DMS153 treated with DMSO at 0.1 percent for 48 hours (cell line): ENCODE measurements around the gene EMID1.
A peak's percentile ranks its signal among the peaks of the same experiment; 100 is the strongest.
"Not testable (repeated sequence)": the region's sequence is repeated elsewhere in the genome, so short reads cannot be mapped to it uniquely, and the experiment has no call there.

Source experiments
- DNase-seq: peaks from one replicate; lab custom pipeline; 2025; ENCODE audit not compliant: unreplicated experiment; lab: John Stamatoyannopoulos, UW

Gene EMID1

DNA sequence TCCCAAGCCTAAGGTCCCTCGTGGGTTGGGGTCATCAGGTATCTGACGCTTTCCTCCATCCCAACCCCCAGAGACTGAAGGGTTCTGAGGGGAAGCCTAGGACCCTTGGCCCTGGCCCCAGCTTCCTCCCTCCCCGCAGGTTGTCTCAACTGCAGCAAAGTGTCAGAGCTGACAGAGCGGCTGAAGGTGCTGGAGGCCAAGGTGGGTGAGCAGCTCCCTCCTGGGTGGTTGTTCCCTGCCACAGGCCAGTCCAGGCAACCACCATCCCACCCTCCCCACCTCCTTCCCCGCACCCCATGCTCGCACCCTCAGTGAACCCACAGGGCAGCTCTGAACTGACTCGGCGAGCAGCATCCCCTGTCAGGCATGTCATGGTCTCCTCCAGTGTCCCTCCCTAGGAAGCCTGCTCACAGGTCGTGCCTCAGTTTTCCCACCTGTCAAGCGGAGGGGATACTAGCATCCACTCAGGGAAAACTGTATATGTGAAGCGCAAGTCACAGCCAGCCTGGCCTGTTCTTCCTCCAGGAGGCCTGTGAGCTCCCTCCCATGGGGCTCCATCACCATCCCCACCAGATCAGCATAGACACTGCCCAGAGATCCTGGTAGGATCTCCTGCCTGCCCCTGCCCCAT is 20.8 kb downstream of the EMID1 start:
- no peak for DNase-seq

GRCh38 chr22:29230972-29231875 is 25.5 kb downstream of the EMID1 start:
- no peak for DNase-seq

- DNase-seq: no peak
Measured at GRCh38 chr22:29231971-29232959, 26.6 kb downstream of the EMID1 start.

GRCh38 chr22:29233277-29233877 is 27.7 kb downstream of the EMID1 start:
- no peak for DNase-seq

GRCh38 chr22:29240481-29240880 is 34.8 kb downstream of the EMID1 start:
- not testable (repeated sequence) for DNase-seq

DNA sequence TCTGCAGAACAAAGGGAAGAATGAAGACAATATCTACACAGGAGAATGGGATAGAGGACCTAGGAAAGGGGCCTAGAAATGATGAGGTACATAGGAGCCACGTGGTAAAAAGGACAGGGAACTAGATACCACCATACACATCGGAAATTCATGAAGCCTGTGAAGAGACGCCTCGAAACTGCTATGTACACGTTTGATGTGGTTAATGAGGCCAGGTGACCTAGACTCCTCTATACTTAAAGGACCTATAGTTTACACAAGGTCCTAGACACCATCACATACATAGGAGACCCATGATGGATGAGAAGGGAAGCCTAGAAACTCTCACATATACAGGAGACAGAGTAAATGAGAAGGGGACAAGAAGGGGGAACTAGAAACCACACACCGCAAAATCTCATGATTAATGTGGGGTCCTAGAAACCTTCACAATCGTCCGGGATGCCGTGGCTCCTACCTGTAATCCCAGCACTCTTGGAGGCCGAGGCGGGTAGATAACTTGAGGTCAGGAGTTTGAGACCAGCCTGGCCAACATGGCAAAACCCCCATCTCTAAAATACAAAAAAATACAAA is 38.3 kb downstream of the EMID1 start:
- no peak for DNase-seq

- DNase-seq: no peak
Measured at GRCh38 chr22:29244785-29245625, 39.3 kb downstream of the EMID1 start.

DNA sequence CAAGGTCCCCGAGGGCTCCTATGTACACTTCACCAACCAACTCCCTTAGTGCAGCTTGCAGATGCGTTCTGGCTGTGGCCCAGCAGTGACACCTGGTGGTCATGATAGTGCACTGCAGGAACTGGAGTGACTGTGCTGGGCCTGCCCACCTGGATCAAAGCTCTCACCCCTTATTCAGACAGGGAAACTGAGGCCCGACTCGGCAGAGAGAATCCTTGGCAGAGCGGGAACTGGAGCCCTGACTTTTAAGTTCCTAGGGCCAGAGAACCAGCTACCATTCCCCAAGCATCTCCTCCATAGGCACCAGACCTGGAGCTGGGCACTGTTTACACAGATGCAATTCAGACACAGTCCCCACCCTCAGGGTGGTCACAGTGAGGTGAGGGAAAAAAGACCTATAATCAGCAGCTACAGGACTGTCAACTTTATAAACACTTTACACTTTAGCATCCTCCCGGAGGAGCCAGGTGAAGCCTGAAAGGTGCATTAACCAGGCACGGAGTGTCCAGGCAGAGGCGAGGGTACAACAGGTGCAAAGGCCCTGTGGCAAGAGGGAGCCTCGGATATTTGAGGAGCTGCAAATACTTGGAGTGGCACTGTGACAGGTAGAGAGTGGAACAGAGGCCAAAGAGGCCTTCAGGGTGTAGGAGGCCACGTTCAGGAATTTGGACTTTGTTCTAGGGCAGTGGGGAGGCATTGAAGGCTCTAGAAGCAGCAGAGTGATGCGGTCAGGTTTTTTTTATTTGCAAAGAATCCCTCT is 40.1 kb downstream of the EMID1 start:
- peak; percentile 16 for DNase-seq

GRCh38 chr22:29247891-29248290 is 42.2 kb downstream of the EMID1 start:
- DNase-seq: not testable (repeated sequence)

DNA sequence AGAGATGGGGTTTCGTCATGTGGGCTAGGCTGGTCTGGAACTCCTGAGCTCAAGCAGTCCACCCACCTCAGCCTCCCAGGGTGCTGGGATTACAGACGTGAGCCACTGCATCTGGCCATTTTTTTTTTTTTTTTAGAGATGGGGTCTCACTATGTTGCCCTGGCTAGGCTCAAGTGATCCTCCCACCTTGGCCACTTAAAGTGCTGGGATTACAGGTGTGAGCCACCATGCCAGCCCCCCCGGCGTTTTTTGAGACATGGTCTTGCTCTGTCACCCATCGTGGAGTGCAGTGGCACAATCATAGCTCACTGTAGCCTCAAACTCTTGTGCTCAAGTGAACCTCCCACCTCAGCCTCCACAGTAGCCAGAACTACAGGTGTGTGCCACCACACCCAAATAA is 45.6 kb downstream of the EMID1 start:
- DNase-seq: no peak

DNA sequence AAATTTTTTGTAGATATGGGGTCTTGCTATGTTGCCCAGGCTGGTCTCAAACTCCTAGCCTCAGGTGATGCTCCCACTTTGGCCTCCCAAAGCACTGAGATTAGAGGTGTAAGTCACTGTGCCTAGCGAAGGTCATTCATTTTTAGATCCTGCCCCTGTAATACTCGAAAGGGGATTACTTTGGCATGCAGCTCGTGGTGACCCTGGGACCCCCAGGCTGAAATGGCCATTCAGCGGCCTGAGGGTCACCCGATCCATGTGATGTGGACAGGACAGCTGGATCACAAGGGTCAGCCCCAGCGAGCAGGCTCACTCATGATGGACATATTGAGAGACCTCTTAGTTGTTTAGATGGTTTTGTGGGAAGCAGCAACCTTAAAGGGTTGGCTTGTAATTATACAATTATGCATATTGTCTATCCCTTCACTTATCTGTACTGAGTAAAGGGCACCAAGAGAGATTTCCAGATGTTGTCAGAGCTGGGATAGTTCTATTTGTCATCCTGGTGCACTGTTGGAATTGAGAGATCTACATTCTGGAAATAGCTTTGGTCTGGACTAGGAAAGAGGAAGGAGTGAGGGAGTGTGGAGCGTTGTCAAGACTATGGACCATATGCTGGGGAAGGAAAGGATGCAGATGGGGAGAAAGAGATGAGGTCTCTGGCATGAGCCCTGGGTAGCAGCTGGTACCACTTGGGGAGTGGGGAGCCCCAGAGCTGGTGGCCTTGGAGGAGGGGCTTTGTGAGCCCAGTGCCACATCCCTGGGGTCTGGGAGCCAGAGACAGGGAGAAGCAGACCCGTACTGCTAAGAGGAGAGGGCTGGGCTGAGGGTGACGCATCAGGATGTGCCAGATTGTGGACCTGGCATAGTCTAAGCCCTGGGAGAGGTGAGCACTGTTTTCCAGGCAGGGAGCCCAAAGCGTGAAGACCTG is 46.5 kb downstream of the EMID1 start:
- no peak for DNase-seq

GRCh38 chr22:29253561-29254285 is 48.0 kb downstream of the EMID1 start:
- DNase-seq: no peak

DNA sequence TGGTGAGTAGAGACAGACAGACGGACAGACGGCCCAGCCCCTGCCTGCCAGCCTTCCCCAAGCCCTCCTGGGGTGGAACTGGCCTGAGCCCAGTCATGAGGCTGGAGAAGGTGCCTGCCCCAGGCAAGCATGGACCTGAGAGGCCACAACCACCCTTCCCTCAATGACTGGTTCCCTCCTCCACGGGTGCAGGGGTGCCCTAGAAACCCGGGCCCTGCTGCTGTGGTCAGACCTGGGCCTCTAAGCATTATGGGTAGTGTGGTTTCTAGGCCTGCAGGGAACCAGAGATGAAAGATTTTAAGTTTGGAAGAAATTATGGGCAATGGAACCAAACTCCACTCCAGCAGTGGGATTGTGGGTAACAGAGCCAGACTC is 48.6 kb downstream of the EMID1 start:
- no peak for DNase-seq

DNA sequence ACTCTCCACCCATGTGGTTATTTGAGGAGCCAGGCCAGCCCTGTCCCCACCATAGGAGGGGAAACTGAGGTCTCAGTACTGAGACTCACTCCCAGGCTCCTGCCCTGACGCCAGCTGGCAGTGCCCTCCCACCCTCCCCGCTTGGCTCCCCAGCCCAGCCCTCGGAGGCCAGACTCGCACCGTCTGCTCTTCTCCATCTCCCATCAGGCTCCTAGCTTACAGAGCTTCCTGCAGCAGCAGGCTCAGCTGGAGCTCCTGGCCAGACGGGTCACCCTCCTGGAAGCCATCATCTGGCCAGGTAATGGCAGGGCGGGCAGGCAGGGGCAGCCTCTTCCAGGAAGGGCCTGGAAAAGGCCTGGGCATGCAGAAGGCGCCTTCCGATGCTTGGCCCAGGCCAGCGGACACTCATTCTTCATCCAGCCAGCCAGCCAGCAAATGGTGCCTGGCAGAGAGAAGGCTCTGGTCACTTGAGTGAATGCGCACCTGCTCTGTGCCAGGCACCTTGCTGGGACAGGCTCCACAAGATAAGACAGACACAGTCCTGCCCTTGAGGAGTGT is 49.4 kb downstream of the EMID1 start:
- no peak for DNase-seq

DNA sequence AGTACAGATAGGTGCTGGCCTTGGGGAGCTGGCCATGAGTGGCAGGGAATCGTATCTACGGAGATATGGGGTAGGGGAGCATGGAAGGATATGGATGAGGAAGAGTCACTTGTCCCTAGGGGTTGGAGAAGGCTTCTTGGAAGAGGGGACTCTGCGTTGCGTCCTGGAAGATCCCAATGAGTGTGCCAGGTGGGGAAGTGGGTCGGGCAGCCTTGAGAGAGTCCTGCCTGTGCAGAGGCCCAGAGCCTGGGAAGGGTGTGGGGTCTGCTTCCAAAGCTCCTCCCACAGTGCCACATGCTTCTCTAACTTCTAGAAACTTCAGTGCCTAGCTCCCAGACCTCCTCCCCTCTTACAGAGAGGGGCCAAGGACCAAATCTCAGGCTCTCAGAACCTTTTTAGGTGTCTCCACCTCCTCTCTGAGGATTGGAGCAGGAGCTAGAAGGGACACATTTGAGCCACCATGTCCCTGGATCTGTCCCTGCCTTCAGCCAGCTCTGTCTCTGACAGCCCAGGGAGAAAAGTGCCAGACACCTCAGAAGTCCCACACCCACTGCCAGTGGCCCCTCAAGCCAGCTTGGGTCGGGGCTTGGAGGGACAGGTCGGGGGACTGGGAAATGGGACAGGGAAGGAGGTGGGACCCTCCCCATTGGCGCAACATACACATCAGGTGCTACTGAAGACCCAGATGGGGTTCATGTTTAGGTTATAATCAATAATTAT is 51.1 kb downstream of the EMID1 start:
- DNase-seq: no peak

DNA sequence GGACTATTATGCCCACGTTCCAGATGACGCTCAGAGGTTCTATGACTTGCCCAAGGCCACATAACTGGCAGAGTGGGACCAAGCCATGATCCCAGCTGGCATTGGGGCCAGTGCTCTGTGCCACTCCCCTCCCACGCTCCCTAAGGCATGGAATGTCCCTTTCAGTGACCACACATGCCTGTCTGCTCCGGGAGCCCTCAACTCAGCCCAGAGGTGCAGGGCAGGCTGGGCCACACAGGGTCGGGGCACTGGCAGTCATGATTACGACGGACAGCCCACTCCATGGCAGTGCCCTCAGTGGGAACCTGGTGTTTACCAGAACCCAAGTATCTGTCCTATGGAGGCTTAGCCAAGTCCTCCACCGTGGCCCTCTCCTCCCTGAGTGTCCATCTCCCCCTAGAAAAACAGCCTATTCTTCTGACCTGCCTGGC is 52.1 kb downstream of the EMID1 start:
- DNase-seq: no peak
